Lower leg skin (tissue), 4 donors: ENCODE data around the gene TET1. TPM values are rescaled to one million over a fixed set of nuclear protein-coding genes. Genes with fewer than 3 reads are reported as not detected.
"Not testable (repeated sequence)": the region's sequence is repeated elsewhere in the genome, so short reads cannot be mapped to it uniquely, and the experiment has no call there.

Experiments
- DNase-seq, 2 donors: peaks; one replicate each; pipeline ENCODE4 v3.0.0-alpha.2; 2019; ENCODE audit warnings: low spot score in 2 of 2
- H3K4me3 ChIP-seq: fragments of 200-600 bp; sonication (generic); 2 replicates; pipeline ENCODE4 v1.5.1; 2017; ENCODE audit warnings: mild to moderate bottlenecking, low read depth; ENCODE audit not compliant: poor library complexity, severe bottlenecking
- POLR2A ChIP-seq, 2 donors: fragments of 450-650 bp; IDR thresholded peaks; one replicate each; pipeline ENCODE4 v1.6.1; 2016 to 2017; ENCODE audit warnings: antibody characterized with exemption in 2 of 2, mild to moderate bottlenecking in 1 of 2, moderate library complexity in 1 of 2
- WGBS, 2 donors: methylation state at CpG; one replicate each; pipeline ENCODE4 v1.1.5; 2018; 5-methylcytosine and 5-hydroxymethylcytosine counted together
- intact Hi-C: fragments of 100-400 bp; cut with DNase I; formaldehyde crosslinking; loops from one replicate; pipeline ENCODE4 v1.15.0; 2023; ENCODE audit warnings: low total_unique reads
- total RNA-seq, 4 donors: library from RNA; depleted of rRNA; stranded (reverse); fragments of >200 nt; gene quantifications; one replicate each; pipeline ENCODE4 v1.1.0, GENCODE V29; 2016
- TF ChIP-seq, protein P1 (sequence below), 3 donors: fragments of 450-650 bp; IDR thresholded peaks; one replicate each; pipeline ENCODE4 v1.5.1; 2016; ENCODE audit warnings: antibody characterized with exemption in 3 of 3, mild to moderate bottlenecking in 3 of 3, moderate library complexity in 2 of 3

Gene TET1
- total RNA-seq, 4 donors from 2014 or later = 1.1 to 3.8 (median 1.9) TPM

DNA sequence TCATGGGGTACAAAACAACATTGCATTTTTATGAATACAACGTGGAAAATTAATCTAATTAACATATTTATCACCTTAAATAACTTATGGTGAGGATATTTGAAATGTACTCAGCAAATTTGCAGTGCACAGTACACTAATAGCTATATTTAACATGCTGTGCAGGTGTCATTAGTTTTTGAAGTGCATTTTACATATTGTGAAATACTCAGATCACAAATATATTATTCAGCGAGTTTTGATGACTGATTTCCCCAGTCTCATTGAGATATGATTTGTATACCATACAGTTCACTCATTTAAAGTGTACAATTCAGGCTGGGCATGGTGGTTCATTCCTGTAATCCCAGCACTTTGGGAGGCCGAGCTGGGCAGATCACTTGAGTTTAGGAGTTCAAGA, 59.5 kb downstream of the TET1 start:
- H3K4me3 ChIP-seq = no peak overlapping the region
- WGBS, 2 donors = 89 to 92% methylated on average over 3 of the region's 3 CpGs
- intact Hi-C loops = no loop called here
- TF ChIP-seq, protein P1, sequence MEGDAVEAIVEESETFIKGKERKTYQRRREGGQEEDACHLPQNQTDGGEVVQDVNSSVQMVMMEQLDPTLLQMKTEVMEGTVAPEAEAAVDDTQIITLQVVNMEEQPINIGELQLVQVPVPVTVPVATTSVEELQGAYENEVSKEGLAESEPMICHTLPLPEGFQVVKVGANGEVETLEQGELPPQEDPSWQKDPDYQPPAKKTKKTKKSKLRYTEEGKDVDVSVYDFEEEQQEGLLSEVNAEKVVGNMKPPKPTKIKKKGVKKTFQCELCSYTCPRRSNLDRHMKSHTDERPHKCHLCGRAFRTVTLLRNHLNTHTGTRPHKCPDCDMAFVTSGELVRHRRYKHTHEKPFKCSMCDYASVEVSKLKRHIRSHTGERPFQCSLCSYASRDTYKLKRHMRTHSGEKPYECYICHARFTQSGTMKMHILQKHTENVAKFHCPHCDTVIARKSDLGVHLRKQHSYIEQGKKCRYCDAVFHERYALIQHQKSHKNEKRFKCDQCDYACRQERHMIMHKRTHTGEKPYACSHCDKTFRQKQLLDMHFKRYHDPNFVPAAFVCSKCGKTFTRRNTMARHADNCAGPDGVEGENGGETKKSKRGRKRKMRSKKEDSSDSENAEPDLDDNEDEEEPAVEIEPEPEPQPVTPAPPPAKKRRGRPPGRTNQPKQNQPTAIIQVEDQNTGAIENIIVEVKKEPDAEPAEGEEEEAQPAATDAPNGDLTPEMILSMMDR (IDR thresholded peaks at IDR 0.05) = no peak
- no peak for TF ChIP-seq POLR2A (IDR thresholded peaks at IDR 0.05)
- no peak for DNase-seq

GRCh38 chr10:68625316-68625921, 65.3 kb downstream of the TET1 start:
- WGBS, 2 donors = 56 to 73% methylated on average over 4 of the region's 4 CpGs
- no peak overlapping the region for H3K4me3 ChIP-seq
- intact Hi-C loops = no loop called here
- no peak for DNase-seq
- TF ChIP-seq, protein P1 (IDR thresholded peaks at IDR 0.05) = no peak
- no peak for TF ChIP-seq POLR2A (IDR thresholded peaks at IDR 0.05)

GRCh38 chr10:68628576-68629127, 68.5 kb downstream of the TET1 start:
- DNase-seq = no peak
- H3K4me3 ChIP-seq = no peak overlapping the region
- WGBS, 2 donors = 66 to 85% methylated on average over 5 to 6 of the region's 6 CpGs
- intact Hi-C loops = no loop called here
- no peak for TF ChIP-seq POLR2A (IDR thresholded peaks at IDR 0.05)
- TF ChIP-seq, protein P1 (IDR thresholded peaks at IDR 0.05) = no peak

DNA sequence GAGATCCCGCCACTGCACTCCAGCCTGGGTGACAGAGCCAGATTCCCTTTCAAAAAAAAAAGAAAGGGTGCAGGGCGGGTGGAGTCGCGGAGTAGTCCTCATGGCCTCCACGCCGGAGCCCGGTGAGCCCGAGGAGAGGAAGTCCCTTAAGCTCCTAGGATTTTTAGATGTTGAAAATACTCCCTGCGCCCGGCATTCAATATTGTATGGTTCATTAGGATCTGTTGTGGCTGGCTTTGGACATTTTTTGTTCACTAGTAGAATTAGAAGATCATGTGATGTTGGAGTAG, 72.1 kb downstream of the TET1 start:
- 97% methylated on average over 10 of the region's 10 CpGs for WGBS, 2 donors
- DNase-seq, intact Hi-C loops, H3K4me3 ChIP-seq: not testable (repeated sequence)

- no peak for TF ChIP-seq POLR2A (IDR thresholded peaks at IDR 0.05)
- TF ChIP-seq, protein P1 (IDR thresholded peaks at IDR 0.05) = no peak
- intact Hi-C loops = no loop called here
- H3K4me3 ChIP-seq = no peak overlapping the region
- DNase-seq = peak in 1 of 2 donors; percentile 34
- WGBS, 2 donors = 88 to 90% methylated on average over 4 of the region's 4 CpGs
Observed at GRCh38 chr10:68633281-68633680, 73.1 kb downstream of the TET1 start.

DNA sequence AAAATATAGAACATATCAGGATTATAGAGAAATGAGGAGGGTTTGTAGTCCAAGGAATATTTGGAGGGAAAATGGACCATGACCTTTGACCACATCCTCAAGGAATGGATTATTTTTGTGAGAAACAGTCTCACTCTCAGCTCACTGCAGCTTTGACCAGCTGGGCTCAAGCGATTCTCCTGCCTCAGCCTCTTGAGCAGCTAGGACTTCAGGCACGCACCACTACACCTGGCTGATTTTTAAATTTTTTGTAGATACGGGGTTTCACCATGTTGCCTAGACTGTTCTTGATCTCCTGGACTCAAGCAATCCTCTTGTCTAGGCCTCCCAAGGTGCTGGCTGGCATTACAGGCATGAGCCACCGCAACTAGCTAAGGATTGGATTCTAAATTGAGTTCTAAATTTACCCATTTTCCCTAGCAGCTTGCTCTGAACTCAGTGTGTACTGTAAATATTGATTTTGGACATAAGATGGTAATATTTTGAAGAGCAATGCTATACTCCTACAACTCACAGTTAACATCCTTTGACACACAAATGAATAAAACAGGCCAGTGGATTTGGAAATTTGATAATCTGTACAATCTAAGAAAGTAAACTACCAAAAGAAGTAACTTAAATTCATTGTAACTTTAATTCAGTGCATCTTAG, 73.8 kb downstream of the TET1 start:
- H3K4me3 ChIP-seq = no peak overlapping the region
- WGBS, 2 donors = 93 to 94% methylated on average over 4 of the region's 4 CpGs
- TF ChIP-seq POLR2A (IDR thresholded peaks at IDR 0.05) = no peak
- DNase-seq = peak in 1 of 2 donors; percentile 40
- intact Hi-C loops = no loop called here

DNA sequence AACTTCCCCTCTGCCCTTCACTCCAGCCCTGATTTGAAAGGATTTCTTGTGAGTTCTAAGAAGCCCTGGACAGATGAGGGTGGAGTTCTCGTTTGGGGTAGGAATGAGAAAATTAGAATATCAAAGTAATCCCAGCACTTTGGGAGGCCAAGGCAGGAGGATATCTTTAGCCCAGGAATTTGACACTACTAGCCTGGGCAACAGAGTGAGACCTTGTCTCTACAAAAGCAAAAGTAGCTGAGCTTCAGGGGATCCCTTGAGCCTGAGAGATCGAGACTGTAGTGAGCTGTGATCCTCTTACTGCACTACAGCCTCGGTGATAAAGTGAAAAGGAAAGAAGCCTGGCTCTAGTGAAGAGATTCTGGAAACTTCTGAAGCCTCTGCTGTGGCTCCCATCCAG, 76.2 kb downstream of the TET1 start:
- TF ChIP-seq POLR2A (IDR thresholded peaks at IDR 0.05) = no peak
- TF ChIP-seq, protein P1 (IDR thresholded peaks at IDR 0.05) = no peak
- 81 to 84% methylated on average over 3 of the region's 3 CpGs for WGBS, 2 donors
- H3K4me3 ChIP-seq = no peak overlapping the region
- intact Hi-C loops = no loop called here
- no peak for DNase-seq

DNA sequence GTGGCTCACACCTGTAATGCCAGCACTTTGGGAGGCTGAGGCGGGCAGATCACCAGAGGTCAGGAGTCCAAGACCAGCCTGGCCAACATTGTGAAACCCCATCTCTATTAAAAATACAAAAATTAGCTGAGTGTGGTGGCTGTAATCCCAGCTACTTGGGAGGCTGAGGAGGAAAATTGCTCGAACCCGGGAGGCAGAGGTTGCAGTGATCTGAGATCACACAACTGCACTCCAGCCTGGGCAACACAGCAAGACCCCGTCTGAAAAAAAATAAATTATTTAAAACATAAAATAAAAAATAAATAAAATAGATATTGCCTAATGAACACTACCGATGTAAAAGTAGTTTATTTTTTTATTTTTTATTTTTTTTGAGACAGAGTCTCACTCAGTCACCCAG, 83.4 kb downstream of the TET1 start:
- WGBS, 2 donors = 88 to 96% methylated on average over 5 of the region's 5 CpGs
- H3K4me3 ChIP-seq, intact Hi-C loops, DNase-seq: not testable (repeated sequence)
